GM21737 (cell line): ENCODE measurements around the gene DMD.

Source experiments
- ATAC-seq: cut with Tn5 transposase; IDR thresholded peaks from one replicate; pipeline ENCODE4 v1.9.1; 2021; ENCODE audit warnings: mild to moderate bottlenecking, moderate library complexity; ENCODE audit not compliant: unreplicated experiment

The DMD gene

DNA sequence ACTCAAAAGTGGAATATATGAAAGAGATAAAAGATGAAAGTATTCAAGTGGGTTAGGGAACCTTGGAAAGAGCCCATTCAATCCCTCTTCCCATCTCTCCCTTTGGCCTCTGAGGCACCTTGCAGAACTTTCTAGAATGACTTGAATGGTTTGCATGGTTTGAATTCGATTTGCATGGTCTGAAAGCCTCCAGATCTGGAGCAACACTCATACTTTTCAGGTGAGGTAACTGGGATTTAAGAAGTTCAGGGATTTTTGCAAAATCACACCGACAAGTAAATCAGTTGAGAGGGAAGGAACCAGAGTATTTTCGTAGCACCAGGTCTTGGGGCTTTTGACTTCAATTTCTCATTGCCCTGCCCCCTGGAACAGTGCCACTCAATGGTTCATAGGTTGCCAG lies 1663.5 kb downstream of the DMD start:
- ATAC-seq, result no peak

DNA sequence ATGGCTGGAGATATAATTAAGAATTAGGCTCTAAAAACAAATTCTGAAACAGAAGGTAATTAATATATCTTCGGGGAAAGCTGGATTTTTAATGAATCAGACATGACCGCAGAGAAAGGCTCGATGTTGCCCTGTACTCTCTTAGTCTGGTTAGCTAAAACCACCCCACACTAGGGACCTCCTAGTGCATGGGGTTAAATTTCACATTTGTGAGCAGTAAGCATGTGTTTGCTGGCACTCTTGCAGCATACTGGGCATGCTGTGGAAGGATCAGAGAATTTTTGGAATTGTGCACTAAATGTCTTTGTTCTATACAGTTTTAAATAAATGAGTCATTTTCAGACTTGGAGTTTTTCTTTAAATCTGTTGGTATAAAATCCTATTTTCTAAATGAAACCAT lies 1663.9 kb downstream of the DMD start:
- no peak for ATAC-seq

DNA sequence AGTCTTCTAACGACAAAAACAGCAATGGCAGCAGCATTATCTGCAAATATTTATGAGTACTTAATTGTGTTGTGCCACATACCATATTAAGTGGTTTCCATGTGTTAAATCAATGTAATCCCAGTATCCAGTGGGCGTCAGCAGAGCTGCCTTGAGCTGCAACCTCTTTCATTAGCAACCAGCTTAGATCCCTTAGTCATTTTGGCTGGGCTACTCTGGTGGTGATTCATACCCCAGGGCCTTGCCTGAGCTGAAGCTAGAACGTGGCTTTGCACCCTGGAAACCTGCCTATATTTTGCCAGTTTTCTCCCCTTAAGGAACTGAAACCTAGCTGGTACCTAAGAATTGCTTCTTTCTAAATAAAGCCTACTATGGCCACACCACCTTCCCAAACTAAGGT lies 1665.2 kb downstream of the DMD start:
- ATAC-seq, result no peak

DNA sequence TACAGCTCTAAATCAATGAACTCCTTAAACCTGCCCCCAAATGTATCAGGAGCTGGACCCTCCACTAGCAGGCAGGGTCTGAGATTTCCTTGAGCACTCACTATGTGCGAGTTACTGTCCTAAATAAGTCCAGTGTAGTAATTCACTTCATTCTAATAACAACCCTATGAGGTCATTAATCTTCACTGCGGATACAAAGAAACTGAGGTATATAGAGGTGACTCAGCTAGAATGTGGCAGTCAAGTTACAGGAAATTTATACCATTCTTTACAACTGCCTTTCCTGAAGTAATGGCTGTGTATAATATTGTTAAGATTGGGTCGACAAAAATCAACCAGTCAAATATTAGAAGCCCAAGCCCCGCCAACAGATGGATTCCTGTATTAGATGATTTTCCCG lies 1665.6 kb downstream of the DMD start:
- ATAC-seq, result no peak

DNA sequence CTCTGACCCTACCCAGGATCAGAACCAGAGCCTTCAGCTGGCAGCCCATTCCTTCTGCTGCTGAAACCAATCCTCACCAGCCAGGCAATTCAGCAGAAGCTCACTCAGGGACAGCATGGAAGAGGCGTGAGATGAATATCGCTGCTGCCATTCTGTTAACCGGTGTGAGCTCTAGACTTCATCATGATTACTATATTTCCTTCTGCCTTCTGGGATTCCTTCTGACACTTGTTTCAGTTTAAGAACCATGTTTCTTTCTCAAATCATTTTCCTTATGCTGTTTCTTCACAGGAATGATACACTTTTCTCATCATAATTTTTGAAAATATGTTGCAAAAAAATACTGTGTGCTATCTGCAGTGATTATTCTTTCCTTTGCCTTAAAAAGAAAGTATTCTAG lies 1666.2 kb downstream of the DMD start:
- no peak for ATAC-seq

DNA sequence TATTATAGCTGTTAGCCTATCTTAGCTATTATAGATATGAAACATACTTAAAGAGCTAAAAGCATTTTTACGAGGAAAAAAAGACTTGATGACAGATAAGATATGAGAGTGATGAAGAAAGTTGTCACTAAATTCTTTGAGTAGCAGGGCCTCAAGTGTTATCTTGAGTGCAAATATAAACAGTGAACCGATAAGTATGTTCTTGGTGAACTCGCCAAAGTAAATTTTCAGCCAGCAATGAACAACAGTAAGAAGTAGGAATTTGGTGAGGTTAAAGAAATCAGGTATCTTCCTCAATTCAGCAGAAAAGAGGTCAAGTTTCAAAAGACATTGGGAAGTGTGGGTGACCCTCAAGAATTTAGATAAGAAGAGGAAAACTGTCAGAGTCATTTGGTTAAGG lies 1667.7 kb downstream of the DMD start:
- ATAC-seq, result no peak

DNA sequence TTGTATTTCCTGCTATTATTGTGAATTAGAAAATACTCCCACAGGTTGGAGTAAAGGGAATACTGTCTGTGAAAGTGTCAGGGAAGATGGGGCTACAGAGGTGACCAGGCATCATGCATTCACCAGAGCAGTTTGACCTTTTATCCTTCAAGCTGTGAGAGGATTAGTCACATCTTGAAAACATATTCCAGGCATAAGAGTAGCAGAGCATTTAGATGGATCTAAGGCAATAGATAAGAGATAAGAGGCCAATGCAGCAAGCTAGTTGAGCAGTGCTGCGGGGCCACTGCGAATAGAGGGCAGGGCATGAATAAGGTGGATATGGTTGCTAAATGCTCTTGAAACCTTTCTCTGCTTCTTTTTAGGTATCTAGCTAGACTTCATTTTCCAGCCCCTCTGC lies 1668.8 kb downstream of the DMD start:
- ATAC-seq, result no peak

DNA sequence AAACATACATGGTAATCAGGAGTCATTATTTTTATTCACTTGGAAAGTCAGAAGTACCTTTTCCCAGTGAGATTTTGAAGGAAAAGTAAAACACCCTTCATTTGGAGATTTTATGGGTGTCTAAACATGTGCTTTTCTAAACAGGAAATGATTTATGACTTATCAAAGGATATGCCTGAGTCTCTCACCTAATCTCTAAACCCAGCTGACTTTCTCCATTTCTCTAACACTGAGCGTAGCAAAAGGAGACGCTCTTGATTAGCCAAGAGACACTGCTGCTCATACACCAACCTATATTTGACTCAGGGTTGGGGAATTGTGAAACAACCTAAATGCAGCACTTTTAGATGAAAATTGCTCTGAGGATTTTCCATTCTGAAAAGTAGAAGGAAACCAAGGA lies 1671.0 kb downstream of the DMD start:
- no peak for ATAC-seq

DNA sequence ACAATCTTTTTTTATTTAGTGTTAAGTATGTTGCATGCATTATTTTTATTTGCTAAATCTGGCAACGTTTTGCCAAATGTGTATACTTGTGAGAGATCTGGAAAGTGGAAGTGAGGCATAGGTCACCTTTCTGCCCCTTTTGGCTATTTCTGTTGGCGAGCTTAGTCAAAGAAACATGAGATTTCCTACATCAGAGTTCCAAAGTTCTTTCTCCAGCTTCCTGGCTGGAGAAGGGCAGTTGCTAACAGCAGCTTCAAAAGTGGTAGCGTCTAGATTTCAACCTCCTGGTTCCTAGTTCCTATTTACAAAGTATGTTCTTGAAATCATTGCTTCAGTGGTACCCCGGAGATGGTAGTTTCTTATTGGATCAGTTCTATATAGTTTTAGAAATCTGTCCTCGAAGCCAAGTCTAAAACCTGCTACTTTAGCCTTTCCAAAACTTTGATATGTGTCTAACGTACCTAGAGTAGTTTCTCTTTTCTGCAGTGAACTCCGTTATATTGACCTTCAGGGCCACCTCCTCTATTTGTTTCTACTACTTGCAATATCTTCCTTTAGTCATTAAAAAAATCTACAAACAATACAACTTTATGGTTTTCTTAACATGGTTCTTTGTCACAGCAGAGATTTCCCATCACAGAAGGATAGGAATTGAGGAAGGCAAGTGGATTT lies 1683.8 kb downstream of the DMD start:
- no peak for ATAC-seq

DNA sequence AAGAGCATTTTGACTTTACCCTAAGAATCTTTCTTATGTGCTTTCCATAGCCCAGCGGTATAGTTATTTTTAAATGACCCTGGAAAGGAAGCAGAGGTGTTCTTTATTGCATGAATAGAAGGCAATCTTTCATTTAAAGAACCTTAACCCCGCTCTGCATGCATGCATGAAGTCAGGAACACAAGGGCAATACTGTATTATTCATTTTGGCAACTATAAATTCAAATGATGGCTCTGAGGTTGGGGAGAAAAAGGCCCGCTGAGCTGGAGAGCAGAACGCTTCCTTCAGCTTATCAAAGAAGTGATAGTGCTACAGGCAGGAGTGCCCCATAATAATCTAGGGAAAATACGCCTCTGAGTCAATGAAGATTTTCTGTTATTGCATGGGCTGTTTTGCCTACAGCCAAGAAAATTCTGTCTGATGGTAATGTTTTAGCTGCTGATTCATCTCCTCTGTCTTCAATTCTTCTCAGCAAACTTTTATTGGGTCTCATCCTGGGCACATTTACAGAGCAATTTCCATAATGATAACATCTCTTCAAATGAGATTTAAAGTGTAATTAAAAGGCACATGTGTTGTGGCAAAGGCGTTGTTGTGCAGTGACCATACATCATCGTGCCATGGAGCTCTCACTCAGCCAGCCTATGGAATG lies 1687.3 kb downstream of the DMD start:
- no peak for ATAC-seq

DNA sequence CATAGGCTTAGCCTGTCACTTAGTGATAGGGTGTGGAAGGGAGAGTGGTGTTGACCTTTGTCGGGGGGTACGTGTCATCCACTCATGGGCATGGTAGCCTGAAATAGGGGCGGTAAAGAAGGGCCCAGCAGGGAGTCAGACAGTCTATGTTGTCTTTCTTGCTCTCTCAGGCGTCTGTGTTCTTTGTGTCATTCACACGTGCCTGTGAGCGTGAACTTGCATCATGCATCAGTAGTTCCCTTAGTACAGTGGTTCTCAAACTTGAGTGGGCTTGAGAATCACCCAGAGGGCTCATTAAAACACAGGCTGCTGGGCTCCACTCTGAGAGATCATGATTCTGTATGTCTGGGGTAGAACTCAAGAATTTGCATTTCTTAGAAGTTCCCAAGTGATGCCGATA lies 1688.6 kb downstream of the DMD start:
- ATAC-seq, result no peak

DNA sequence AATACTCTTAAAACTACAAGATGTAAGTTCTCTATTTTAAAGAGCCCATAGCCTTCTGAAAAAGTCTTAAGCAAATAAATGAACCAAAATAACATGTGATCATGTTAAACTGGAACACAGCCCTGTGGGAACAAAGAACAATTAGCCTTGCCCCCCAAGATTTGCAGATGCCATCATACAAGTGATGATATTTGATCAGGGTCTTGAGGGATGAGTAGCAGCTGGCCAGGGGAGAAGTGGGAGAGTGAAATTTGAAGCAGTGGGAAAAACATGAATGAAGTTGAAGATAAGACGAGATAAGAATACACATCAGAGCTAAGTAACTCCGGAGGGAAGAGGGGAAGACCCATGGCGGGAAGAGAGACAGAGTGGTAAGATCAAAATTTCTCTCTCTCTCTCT lies 1689.4 kb downstream of the DMD start:
- no peak for ATAC-seq

DNA sequence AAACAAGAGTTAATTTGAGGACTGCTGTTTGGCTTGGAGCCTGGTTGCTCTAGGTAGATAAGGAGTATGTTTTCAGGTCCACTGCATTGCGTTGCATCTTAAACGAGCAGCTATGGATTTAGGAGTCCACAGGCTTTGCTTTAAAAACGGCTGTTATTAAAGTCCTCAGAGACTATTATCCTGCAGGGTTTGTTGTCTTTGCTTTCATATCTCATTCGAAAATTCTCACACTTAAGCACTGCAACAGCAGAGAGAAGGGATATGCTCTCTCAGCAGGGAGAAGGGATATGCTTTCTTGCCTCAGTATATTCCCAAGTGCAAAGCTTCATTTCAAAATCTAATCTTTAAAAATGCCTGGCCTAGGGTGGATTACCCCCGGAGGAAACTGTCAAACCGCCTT lies 1694.8 kb downstream of the DMD start:
- ATAC-seq, result no peak

DNA sequence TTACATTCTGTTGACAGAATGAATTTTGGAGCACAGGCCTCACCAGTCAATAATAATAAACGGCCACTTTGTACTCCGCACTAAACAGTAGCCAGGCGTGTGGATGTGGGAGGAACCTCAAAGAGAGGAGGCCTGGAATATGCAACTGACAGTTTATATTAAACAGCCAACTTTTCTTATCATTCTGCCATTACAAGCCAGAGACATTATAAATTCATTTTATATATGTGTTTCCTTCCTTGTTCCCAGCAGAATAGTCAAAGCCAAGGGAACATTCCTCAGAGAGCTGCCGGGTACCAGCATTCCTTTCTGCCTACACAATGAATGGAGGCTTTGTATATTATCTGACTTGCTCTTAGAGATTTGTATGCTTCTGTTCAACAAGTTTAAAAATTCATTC lies 1703.0 kb downstream of the DMD start:
- no peak for ATAC-seq

DNA sequence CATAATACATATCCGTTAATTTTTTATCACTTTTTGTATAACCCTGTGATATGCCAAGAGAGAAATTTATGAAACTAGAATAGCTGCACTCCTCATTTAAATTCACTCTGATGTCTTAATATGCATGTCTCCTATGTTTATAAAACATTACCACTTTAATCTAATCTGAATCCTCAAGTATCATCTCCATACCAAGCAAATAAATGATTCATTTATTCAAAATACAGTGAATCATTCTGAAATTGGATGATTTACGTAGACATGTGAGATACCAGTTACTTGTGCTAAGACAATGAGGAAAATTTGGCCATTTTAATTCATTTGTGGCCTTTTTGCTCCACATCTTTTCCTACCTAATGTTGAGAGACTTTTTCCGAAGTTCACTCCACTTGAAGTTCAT lies 1704.4 kb downstream of the DMD start:
- ATAC-seq, result no peak

DNA sequence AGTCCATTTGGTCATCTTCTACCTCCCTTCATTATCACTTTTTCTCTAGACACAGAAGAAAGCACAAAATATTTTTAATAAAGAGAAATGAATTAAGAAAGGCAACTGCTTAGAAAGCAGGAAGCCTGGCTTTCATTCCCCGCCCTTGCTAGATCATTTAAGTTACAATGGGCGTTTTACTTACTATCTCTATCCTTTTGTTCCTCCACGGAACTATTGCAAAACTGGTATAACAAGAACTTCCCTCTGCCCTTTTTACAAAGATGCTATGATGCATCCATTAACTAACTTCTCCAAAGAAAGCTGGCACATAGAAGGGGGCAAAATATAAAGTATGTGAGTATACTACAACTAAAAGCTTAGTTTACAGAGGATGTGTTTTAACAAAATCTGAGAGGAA lies 1705.0 kb downstream of the DMD start:
- ATAC-seq, result no peak

DNA sequence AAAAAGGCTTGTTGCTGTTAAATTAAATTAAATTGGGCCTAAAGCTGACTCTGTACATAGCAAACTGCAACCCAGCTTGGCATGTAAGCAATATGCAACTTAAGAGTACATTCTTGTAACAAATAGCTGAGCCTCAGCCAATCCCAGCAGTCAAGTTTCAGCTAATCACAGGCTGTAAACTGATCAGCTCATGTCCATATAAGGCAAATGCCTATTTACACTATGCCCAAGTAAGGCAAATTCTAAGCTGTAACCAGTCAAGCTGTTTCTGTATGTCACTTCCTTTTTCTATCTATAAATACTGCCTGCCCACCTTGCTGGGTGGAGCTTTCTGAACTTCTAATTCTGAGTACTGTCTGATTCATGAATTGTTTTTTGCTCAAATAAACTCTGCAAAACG lies 1710.4 kb downstream of the DMD start:
- no peak for ATAC-seq

DNA sequence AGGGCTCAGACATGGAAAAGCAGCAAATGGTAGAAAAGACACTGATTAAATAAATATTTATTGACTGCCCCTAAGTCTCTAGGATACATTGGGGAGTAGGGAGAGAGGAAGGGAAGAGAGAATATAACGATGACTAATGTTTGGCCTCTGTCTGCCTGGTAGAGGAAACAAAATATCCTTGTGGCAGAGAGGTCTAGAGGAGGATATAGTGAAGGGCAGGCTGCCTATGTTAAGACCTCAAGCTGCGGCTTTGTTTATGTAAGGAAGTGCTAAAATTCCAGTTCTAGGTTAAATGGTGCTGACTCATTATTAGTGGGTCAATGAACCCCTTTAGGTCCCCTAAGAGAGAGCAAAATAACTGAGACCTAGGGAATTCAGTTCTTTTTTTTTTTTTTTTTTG lies 1712.2 kb downstream of the DMD start:
- ATAC-seq, result no peak

DNA sequence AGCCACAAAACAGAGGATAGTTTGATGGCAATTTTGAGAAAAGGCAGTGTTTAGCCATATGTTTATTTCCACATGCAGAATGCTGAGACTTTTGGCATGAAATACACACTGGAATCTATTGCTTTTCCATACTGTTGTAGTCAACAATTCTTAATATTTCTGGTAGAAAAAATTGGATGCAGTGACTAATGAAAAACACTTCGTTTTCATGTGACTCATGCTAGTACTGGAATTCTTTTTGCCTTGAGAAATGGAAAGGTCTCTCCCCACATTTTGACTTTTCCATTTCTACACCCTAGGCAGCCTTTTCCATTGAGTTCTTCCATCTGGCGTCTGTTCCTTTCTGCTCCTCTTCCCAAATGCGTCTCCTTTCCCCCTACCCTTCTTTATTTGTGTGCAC lies 1714.3 kb downstream of the DMD start:
- no peak for ATAC-seq

DNA sequence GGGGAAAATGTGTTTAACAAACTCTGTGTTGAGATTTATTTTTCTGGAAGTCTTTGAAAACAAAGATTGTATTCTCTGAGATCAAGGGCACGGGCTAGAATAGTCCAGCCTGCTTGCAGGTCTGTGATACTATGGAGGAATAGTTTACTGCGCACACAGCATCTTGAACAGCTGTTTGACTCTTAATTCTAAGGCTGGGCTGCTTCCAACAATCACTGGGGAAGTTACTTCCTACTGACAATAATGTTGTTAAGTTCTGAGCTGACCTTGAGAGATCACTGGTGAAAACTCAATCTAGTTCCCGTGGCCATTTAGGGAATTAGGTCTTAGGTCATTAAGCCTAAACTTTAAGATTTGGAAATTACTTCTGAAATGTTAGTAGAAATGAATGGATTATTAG lies 1723.4 kb downstream of the DMD start:
- no peak for ATAC-seq

DNA sequence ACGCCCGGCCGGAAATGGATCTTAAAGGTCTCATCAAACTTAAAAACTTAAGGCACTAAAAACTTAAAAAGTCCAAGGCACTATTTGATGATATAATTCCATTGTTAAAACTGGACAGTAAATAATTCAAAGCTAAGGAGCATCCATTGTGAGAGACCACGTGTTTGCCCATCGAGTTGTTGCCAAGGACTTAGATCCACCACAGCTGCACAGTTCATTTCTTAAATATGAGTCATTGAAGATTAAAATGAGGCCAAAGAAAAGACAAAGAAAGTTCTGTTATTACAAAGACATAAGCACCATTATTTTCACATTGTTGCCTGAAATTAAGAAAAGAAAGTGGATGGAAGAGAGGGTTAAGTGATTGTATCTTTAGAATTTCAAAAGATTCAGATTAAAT lies 1728.0 kb downstream of the DMD start:
- ATAC-seq, result no peak

DNA sequence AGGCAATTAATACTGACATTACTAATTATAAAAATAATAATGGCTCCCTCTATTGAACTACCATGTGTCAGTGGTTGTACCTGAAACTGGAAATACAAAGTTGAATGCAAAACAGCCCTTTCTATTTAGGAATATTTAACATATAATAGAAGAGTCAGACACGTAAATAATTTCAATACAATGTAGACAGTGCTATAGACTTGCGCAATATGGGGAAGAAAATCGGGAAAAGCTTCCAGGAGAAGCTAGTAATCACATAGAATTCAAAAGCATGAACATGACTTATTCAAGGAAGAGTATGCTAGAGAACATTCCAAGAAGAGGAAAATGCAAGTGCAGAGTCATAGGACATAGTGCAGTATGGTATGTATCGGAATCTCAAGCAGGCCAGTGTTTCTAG lies 1730.7 kb downstream of the DMD start:
- no peak for ATAC-seq

DNA sequence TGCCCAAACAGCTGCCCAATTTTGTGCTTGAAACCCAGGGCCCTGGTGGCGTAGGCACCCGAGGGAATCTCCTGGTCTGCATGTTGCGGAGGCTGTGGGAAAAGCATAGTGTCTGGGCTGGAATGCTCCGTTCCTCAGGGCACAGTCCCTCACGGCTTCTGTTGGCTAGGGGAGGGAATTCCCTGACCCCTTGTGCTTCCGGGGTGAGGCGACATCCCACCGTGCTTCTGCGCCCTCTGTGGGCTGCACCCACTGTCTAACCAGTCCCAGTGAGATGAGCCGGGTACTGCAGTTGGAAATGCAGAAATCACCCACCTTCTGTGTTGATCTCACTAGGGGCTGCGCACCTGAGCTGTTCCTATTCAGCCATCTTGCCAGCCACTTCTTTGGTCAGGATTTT lies 1740.1 kb downstream of the DMD start:
- no peak for ATAC-seq
